ENCODE results near the gene CCNQ. TPM values are rescaled to one million over a fixed set of nuclear protein-coding genes. Genes with fewer than 3 reads are reported as not detected.

Gene CCNQ
- total RNA-seq, 2 experiments from 2014 or later = 19.0 to 19.7 TPM

Other genes with a start within 250 kb of the CCNQ start
- not detected for gene PNMA6E, start 197.8 kb downstream of the CCNQ start, total RNA-seq
- 1 to 10 TPM; 1.1 to 1.2 TPM for gene ZFP92, start 187.7 kb downstream of the CCNQ start, total RNA-seq
- 1 to 10 TPM; 2.2 to 3.1 TPM for gene TREX2, start 153.1 kb downstream of the CCNQ start, total RNA-seq
- 10 to 100 TPM; 35.4 to 36.5 TPM for gene HAUS7, start 128.6 kb downstream of the CCNQ start, total RNA-seq
- not detected for gene BGN, start 104.2 kb downstream of the CCNQ start, total RNA-seq
- gene ATP2B3, start 81.5 kb downstream of the CCNQ start, total RNA-seq = not detected
- gene DUSP9, start 48.1 kb upstream of the CCNQ start, total RNA-seq = not detected
- gene PNCK, start 74.7 kb upstream of the CCNQ start, total RNA-seq = 1 to 10 TPM in 1 of 2 experiments, under 1 TPM in 1; 0.79 to 1.1 TPM
- 1 to 10 TPM; 1.7 to 1.9 TPM for gene SLC6A8, start 88.8 kb upstream of the CCNQ start, total RNA-seq
- gene BCAP31, start 125.2 kb upstream of the CCNQ start, total RNA-seq = 100 to 1,000 TPM; 140 to 141 TPM
- 10 to 100 TPM; 15.9 to 16.4 TPM for gene ABCD1, start 125.7 kb upstream of the CCNQ start, total RNA-seq
- 1 to 10 TPM; 1.3 to 2.1 TPM for gene PLXNB3, start 165.1 kb upstream of the CCNQ start, total RNA-seq
- not detected for gene SRPK3, start 181.9 kb upstream of the CCNQ start, total RNA-seq
- 10 to 100 TPM; 66.3 to 67.1 TPM for gene IDH3G, start 195.2 kb upstream of the CCNQ start, total RNA-seq
- 100 to 1,000 TPM; 158 to 162 TPM for gene SSR4, start 195.5 kb upstream of the CCNQ start, total RNA-seq
- 1 to 10 TPM in 1 of 2 experiments, under 1 TPM in 1; 0.80 to 1.1 TPM for gene PDZD4, start 231.4 kb upstream of the CCNQ start, total RNA-seq